ENCODE measurements around the gene SPTLC1.

- no peak for TF ChIP-seq HDAC6 (IDR thresholded peaks at IDR 0.05; ENCODE audit: unreplicated experiment)
- TF ChIP-seq POLR2AphosphoS5 (IDR thresholded peaks at IDR 0.05; ENCODE audit: low read length) = no peak
- TF ChIP-seq CHD1 (IDR thresholded peaks at IDR 0.05; ENCODE audit: low read depth, low read length) = no peak
- TF ChIP-seq ZNF274 (IDR thresholded peaks at IDR 0.05; ENCODE audit: insufficient read depth, insufficient read length) = no peak
- TF ChIP-seq MYC (IDR thresholded peaks at IDR 0.05; ENCODE audit: insufficient read depth, insufficient read length, insufficient replicate concordance, low read length, severe bottlenecking) = no peak
- no peak for TF ChIP-seq NR2C1 (IDR thresholded peaks at IDR 0.05)
- no peak for TF ChIP-seq NFIC (IDR thresholded peaks at IDR 0.05; ENCODE audit: low read depth, low read length)
- no peak for TF ChIP-seq EGR1 (IDR thresholded peaks at IDR 0.05; ENCODE audit: borderline replicate concordance in 1 of 2, low read depth in 2 of 2, low read length in 2 of 2)
- no peak for TF ChIP-seq CEBPZ (IDR thresholded peaks at IDR 0.05; ENCODE audit: low read depth, low read length)
- TF ChIP-seq CTCF (IDR thresholded peaks at IDR 0.05 in 2 of 3, conservative IDR thresholded peaks at IDR 0.05 in 1 of 3; ENCODE audit: control insufficient read depth in 2 of 3, extremely low read depth in 1 of 3, insufficient read depth in 1 of 3, low read depth in 3 of 3, low read length in 3 of 3) = no peak
- no peak for TF ChIP-seq ASH2L (IDR thresholded peaks at IDR 0.05; ENCODE audit: borderline replicate concordance, low read depth)
- TF ChIP-seq FOXM1 (IDR thresholded peaks at IDR 0.05; ENCODE audit: low read depth, low read length) = no peak
Observed at GRCh38 chr9:92055624-92056023, 59.6 kb downstream of the SPTLC1 start.

Measured in GM12878 (cell line).